SK-N-SH (cell line): ENCODE measurements around the gene MTUS2. TPM values are rescaled to one million over a fixed set of nuclear protein-coding genes. Genes with fewer than 3 reads are reported as not detected.

Experiments used
- CTCF ChIA-PET: fragments of 300-600, 350-600 bp; formaldehyde crosslinking; extraction: SDS; loops from one replicate; lab custom pipeline; 2021; lab: Yijun Ruan, JAX
- POLR2A ChIA-PET: fragments of 350-600 bp; sonication (Branson Sonifier 250); formaldehyde crosslinking; extraction: SDS; loops from one replicate; lab custom pipeline; 2020; ENCODE audit warnings: antibody characterized with exemption, inconsistent platforms; lab: Yijun Ruan, JAX
- DNase-seq: peaks from one replicate; pipeline ENCODE4 v3.0.0; 2012
- H2AFZ ChIP-seq: fragments of 200-600 bp; sonication (generic); 2 replicates; pipeline ENCODE4 v1.8.1; 2016; ENCODE audit warnings: antibody characterized with exemption, mild to moderate bottlenecking, low read depth
- H3F3A ChIP-seq: fragments of 200-600 bp; sonication (generic); replicated peaks from 2 replicates; pipeline ENCODE3; 2016; ENCODE audit warnings: antibody characterized with exemption, mild to moderate bottlenecking; ENCODE audit not compliant: insufficient read depth
- H3K27ac ChIP-seq, 2 experiments: fragments of 200-500 bp in 1 of 2; fragments of 200-600 bp in 1 of 2; sonication (Bioruptor generic) in 1 of 2; sonication (generic), shearing (Covaris generic) in 1 of 2; 2 replicates each; pipeline versions ENCODE4 v1.5.1 to v1.6.1; 2014 to 2016; ENCODE audit warnings: low read depth in 2 of 2, inconsistent platforms in 1 of 2, low read length in 1 of 2, mild to moderate bottlenecking in 1 of 2, mixed read lengths in 1 of 2
- H3K27me3 ChIP-seq: fragments of 200-600 bp; sonication (generic), shearing (Covaris generic); 2 replicates; pipeline ENCODE4 v1.6.1; 2016; ENCODE audit warnings: mixed run types; ENCODE audit not compliant: insufficient read depth
- H3K36me3 ChIP-seq, 2 experiments: fragments of 200-500 bp in 1 of 2; fragments of 200-600 bp in 1 of 2; sonication (Bioruptor generic) in 1 of 2; sonication (generic) in 1 of 2; replicated peaks in 1 of 2; 2 replicates each; pipeline versions ENCODE3 to v1.5.1; 2014 to 2016; ENCODE audit warnings: low read length in 1 of 2, mild to moderate bottlenecking in 1 of 2; ENCODE audit not compliant: insufficient read depth in 2 of 2, control insufficient read depth in 1 of 2
- H3K4me1 ChIP-seq, 2 experiments: fragments of 200-500 bp in 1 of 2; fragments of 200-600 bp in 1 of 2; sonication (Bioruptor generic) in 1 of 2; sonication (generic), shearing (Covaris generic) in 1 of 2; 2 replicates each; pipeline versions ENCODE4 v1.5.1 to v1.6.1; 2014 to 2016; ENCODE audit warnings: low read depth in 1 of 2, low read length in 1 of 2, mixed run types in 1 of 2; ENCODE audit not compliant: insufficient read depth in 2 of 2, control insufficient read depth in 1 of 2
- H3K4me2 ChIP-seq: fragments of 200-600 bp; sonication (generic), shearing (Covaris generic); 2 replicates; pipeline ENCODE4 v1.6.1; 2017; ENCODE audit warnings: mixed run types
- H3K4me3 ChIP-seq, 2 experiments: fragments of 200-500 bp in 1 of 2; fragments of 200-600 bp in 1 of 2; sonication (Bioruptor generic) in 1 of 2; sonication (generic), shearing (Covaris generic) in 1 of 2; 2 replicates each; pipeline versions ENCODE4 v1.5.1 to v1.8.1; 2014 to 2016; ENCODE audit warnings: low read depth in 2 of 2, inconsistent platforms in 1 of 2, low read length in 1 of 2, mild to moderate bottlenecking in 1 of 2, mixed read lengths in 1 of 2, moderate library complexity in 1 of 2
- H3K79me2 ChIP-seq: fragments of 200-600 bp; sonication (generic); 2 replicates; pipeline ENCODE4 v1.8.1; 2017; ENCODE audit warnings: mild to moderate bottlenecking; ENCODE audit not compliant: insufficient read depth
- H3K9ac ChIP-seq: fragments of 200-600 bp; sonication (generic); 2 replicates; pipeline ENCODE4 v1.6.1; 2017; ENCODE audit warnings: mixed run types
- H3K9me2 ChIP-seq: fragments of 200-600 bp; sonication (generic); 2 replicates; pipeline ENCODE4 v1.6.1; 2017; ENCODE audit warnings: mixed run types
- H3K9me3 ChIP-seq: fragments of 200-600 bp; sonication (generic); 2 replicates; pipeline ENCODE4 v1.6.1; 2017; ENCODE audit warnings: mixed run types, mild to moderate bottlenecking, moderate library complexity
- H4K20me1 ChIP-seq: fragments of 200-600 bp; sonication (generic); 2 replicates; pipeline ENCODE4 v1.6.1; 2017; ENCODE audit warnings: mild to moderate bottlenecking, mixed run types; ENCODE audit not compliant: insufficient read depth
- CHD2 ChIP-seq: fragments of 150-350 bp; IDR thresholded peaks from 2 replicates; pipeline ENCODE4 v1.6.1; 2018; ENCODE audit warnings: low read length; ENCODE audit not compliant: partially characterized antibody
- FOXJ3 ChIP-seq: sonication (generic); formaldehyde crosslinking; IDR thresholded peaks from 2 replicates; pipeline ENCODE4 v1.5.1; 2020; ENCODE audit warnings: mild to moderate bottlenecking, missing genetic modification reagents
- FOXM1 ChIP-seq: IDR thresholded peaks from 2 replicates; pipeline ENCODE4 v1.4.0; 2012; ENCODE audit warnings: low read depth, mild to moderate bottlenecking
- GABPA ChIP-seq: IDR thresholded peaks from 2 replicates; pipeline ENCODE4 v1.4.0; 2012; ENCODE audit warnings: low read depth, mild to moderate bottlenecking
- GATA2 ChIP-seq: sonication (generic); formaldehyde crosslinking; IDR thresholded peaks from 2 replicates; pipeline ENCODE4 v1.5.0; 2020; ENCODE audit warnings: mild to moderate bottlenecking, missing genetic modification reagents
- JUND ChIP-seq: IDR thresholded peaks from 2 replicates; pipeline ENCODE4 v1.4.0; 2012
- MEF2A ChIP-seq: IDR thresholded peaks from 2 replicates; pipeline ENCODE4 v1.4.0; 2012; ENCODE audit warnings: low read depth, borderline replicate concordance
- MXI1 ChIP-seq: IDR thresholded peaks from 2 replicates; pipeline ENCODE4 v1.6.1; 2012; ENCODE audit warnings: mild to moderate bottlenecking, low read depth, low read length, improper control_type of control experiment
- NRF1 ChIP-seq: IDR thresholded peaks from 2 replicates; pipeline ENCODE4 v1.6.1; 2012; ENCODE audit warnings: low read depth, mild to moderate bottlenecking, low read length
- POLR2AphosphoS5 ChIP-seq: IDR thresholded peaks from 2 replicates; pipeline ENCODE4 v1.6.1; 2012; ENCODE audit warnings: low read depth, low read length
- RAD21 ChIP-seq: IDR thresholded peaks from 2 replicates; pipeline ENCODE4 v1.6.1; 2012; ENCODE audit warnings: mild to moderate bottlenecking, low read length
- RCOR1 ChIP-seq: fragments of 150-350 bp; IDR thresholded peaks from 2 replicates; pipeline ENCODE4 v1.6.1; 2017; ENCODE audit warnings: antibody characterized with exemption, low read length
- REST ChIP-seq: IDR thresholded peaks from 2 replicates; pipeline ENCODE4 v1.6.1; 2012; ENCODE audit warnings: mild to moderate bottlenecking, low read depth, low read length, moderate library complexity
- RXRA ChIP-seq: IDR thresholded peaks from 2 replicates; pipeline ENCODE4 v1.4.0; 2012; ENCODE audit warnings: low read depth, mild to moderate bottlenecking, borderline replicate concordance
- TEAD4 ChIP-seq: IDR thresholded peaks from 2 replicates; pipeline ENCODE4 v1.4.0; 2012; ENCODE audit warnings: mild to moderate bottlenecking, borderline replicate concordance; ENCODE audit not compliant: insufficient read depth
- USF2 ChIP-seq: fragments of 150-350 bp; IDR thresholded peaks from 2 replicates; pipeline ENCODE4 v1.6.1; 2017; ENCODE audit warnings: antibody characterized with exemption, low read length, low read depth, borderline replicate concordance
- YY1 ChIP-seq: IDR thresholded peaks from 2 replicates; pipeline ENCODE4 v1.4.0; 2012; ENCODE audit warnings: low read depth, mild to moderate bottlenecking
- ZBTB33 ChIP-seq: IDR thresholded peaks from 2 replicates; pipeline ENCODE4 v1.4.0; 2012; ENCODE audit warnings: low read depth, borderline replicate concordance
- WGBS: methylation state at CpG from one replicate; pipeline ENCODE4 v1.1.6; 2017; ENCODE audit warnings: low lambda C conversion rate; 5-methylcytosine and 5-hydroxymethylcytosine counted together
- polyA plus RNA-seq, 3 experiments: library from polyadenylated mRNA; depleted of rRNA; stranded (reverse); fragments of >200 nt; gene quantifications; 2 replicates each; pipeline ENCODE4 v1.2.3, GENCODE V29; 2012
- TF ChIP-seq, protein P1 (sequence below): fragments of 150-350 bp; IDR thresholded peaks from 2 replicates; pipeline ENCODE4 v1.6.1; 2016; ENCODE audit warnings: mild to moderate bottlenecking, low read depth, low read length

MTUS2 gene
- polyA plus RNA-seq, 1 of the 3 experiments (the other 2 are of a cell fraction) = 1.7 TPM

GRCh38 chr13:29536853-29537252 is 716.7 kb downstream of the MTUS2 start:
- Histone ChIP-seq H3K9me2 (no peaks in the 10 kb centered on the region), H3K4me2 (no peak overlapping the region), H3F3A (no peaks in the 10 kb centered on the region), H3K9me3 (no peaks in the 10 kb centered on the region), H3K4me1 (peaks cover 0 to 17% of the 10 kb centered on the region in 2 experiments; a peak in 2 of 4 replicates), H3K27ac (no peak overlapping the region), H3K36me3 (peaks cover 25 to 34% of the 10 kb centered on the region in 2 experiments), H2AFZ (no peak overlapping the region), H3K9ac (no peak overlapping the region), H3K4me3 (no peak overlapping the region), H3K79me2 (peaks cover 55% of the 10 kb centered on the region), H3K27me3 (no peaks in the 10 kb centered on the region), H4K20me1 (peaks cover 31% of the 10 kb centered on the region)
- WGBS = 93% methylated on average over 5 of the region's 7 CpGs
- no peak for TF ChIP-seq ZBTB33
- no peak for TF ChIP-seq MXI1
- TF ChIP-seq POLR2AphosphoS5 = no peak
- no peak for TF ChIP-seq FOXM1
- no peak for TF ChIP-seq GATA2 (CRISPR knock-in tag)
- no peak for TF ChIP-seq MEF2A
- no peak for TF ChIP-seq RXRA
- TF ChIP-seq USF2 = no peak
- TF ChIP-seq JUND = no peak
- TF ChIP-seq, protein P1, sequence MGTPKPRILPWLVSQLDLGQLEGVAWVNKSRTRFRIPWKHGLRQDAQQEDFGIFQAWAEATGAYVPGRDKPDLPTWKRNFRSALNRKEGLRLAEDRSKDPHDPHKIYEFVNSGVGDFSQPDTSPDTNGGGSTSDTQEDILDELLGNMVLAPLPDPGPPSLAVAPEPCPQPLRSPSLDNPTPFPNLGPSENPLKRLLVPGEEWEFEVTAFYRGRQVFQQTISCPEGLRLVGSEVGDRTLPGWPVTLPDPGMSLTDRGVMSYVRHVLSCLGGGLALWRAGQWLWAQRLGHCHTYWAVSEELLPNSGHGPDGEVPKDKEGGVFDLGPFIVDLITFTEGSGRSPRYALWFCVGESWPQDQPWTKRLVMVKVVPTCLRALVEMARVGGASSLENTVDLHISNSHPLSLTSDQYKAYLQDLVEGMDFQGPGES = no peak
- TF ChIP-seq NRF1 = no peak
- no peak for TF ChIP-seq YY1
- TF ChIP-seq RAD21 = no peak
- no peak for TF ChIP-seq CHD2
- no peak for TF ChIP-seq REST
- TF ChIP-seq FOXJ3 (CRISPR knock-in tag) = no peak
- no peak for TF ChIP-seq RCOR1
- TF ChIP-seq TEAD4 = no peak
- TF ChIP-seq GABPA = no peak
- ChIA-PET POLR2A (no interaction called here), CTCF (interaction anchor here (0.8 to 3.1 kb wide), 6 partner anchors 11 to 578 kb away, joined by 3 to 20 read pairs (median 3); no protein-coding TSS in a partner anchor)
- no peak for DNase-seq
